Astrocyte of the cerebellum (primary cell): Measurements from ENCODE around the gene PTPRK.
A peak's percentile ranks its signal among the peaks of the same experiment; 100 is the strongest.

Experiments
- DNase-seq: peaks from one replicate; pipeline ENCODE4 v3.0.0-alpha.2; 2011; ENCODE audit warnings: low read depth
- H3K4me3 ChIP-seq: 2 replicates; pipeline ENCODE4 v1.5.1; 2011; ENCODE audit warnings: mild to moderate bottlenecking, low read depth, low read length, moderate library complexity
- CTCF ChIP-seq: IDR thresholded peaks from 2 replicates; pipeline ENCODE4 v1.5.1; 2012; ENCODE audit warnings: low read length, low read depth, moderate library complexity, mild to moderate bottlenecking; ENCODE audit errors: missing control alignments
- in situ Hi-C: cut with HindIII; loops from 2 replicates; pipeline ENCODE4 v1.10.0; 2017; ENCODE audit warnings: low sequenced_read_pairs

Gene PTPRK

GRCh38 chr6:128069188-128069587 lies 451.2 kb downstream of the PTPRK start:
- no peak overlapping the region for H3K4me3 ChIP-seq
- peak; percentile 34 for DNase-seq
- no peak for TF ChIP-seq CTCF
- in situ Hi-C loops: no loop called here

GRCh38 chr6:128068119-128068479 lies 452.3 kb downstream of the PTPRK start:
- TF ChIP-seq CTCF: no peak
- no peak overlapping the region for H3K4me3 ChIP-seq
- no peak for DNase-seq
- in situ Hi-C loops: no loop called here

- DNase-seq: no peak
- no peak for TF ChIP-seq CTCF
- H3K4me3 ChIP-seq: no peak overlapping the region
- in situ Hi-C loops: no loop called here
Observed at GRCh38 chr6:128067446-128068118, 452.8 kb downstream of the PTPRK start.

GRCh38 chr6:128065072-128065471 lies 455.3 kb downstream of the PTPRK start:
- no peak overlapping the region for H3K4me3 ChIP-seq
- in situ Hi-C loops: no loop called here
- DNase-seq: no peak
- TF ChIP-seq CTCF: no peak

- in situ Hi-C loops: no loop called here
- H3K4me3 ChIP-seq: no peak overlapping the region
- DNase-seq: no peak
- TF ChIP-seq CTCF: no peak
Observed at GRCh38 chr6:128064540-128064895, 455.9 kb downstream of the PTPRK start.

- no peak for TF ChIP-seq CTCF
- in situ Hi-C loops: no loop called here
- no peak for DNase-seq
Observed at GRCh38 chr6:128063850-128064539, 456.4 kb downstream of the PTPRK start.

More at GRCh38 chr6:128063850-128064539, 456.4 kb downstream of the PTPRK start:
- H3K4me3 ChIP-seq: no peak overlapping the region
